HCT116 (cell line): ENCODE data around the gene LMLN.
"Not testable (repeated sequence)": the region's sequence is repeated elsewhere in the genome, so short reads cannot be mapped to it uniquely, and the experiment has no call there.

Experiments
- EZH2 ChIP-seq: fragments of 200-600 bp; sonication (generic); IDR thresholded peaks from 2 replicates; pipeline ENCODE4 v1.6.1; 2017; ENCODE audit warnings: antibody characterized with exemption, mixed run types
- EZH2phosphoT487 ChIP-seq: fragments of 200-600 bp; IDR thresholded peaks from 2 replicates; pipeline ENCODE4 v1.6.1; 2018; ENCODE audit warnings: antibody characterized with exemption, borderline replicate concordance
- POLR2A ChIP-seq: IDR thresholded peaks from 2 replicates; pipeline ENCODE4 v1.7.0; 2011; ENCODE audit warnings: borderline replicate concordance; ENCODE audit not compliant: insufficient read depth, insufficient read length; ENCODE audit errors: extremely low read depth
- POLR2AphosphoS5 ChIP-seq: IDR thresholded peaks from 2 replicates; pipeline ENCODE4 v1.6.1; 2011; ENCODE audit warnings: mild to moderate bottlenecking, low read depth, low read length, moderate library complexity
- TF ChIP-seq, protein P1 (sequence below), 3 experiments: fragments of 200-600 bp in 1 of 3; sonication (generic) in 1 of 3; IDR thresholded peaks in 2 of 3; conservative IDR thresholded peaks in 1 of 3; 2 replicates each; pipeline ENCODE4 v1.5.1; 2012 to 2017; ENCODE audit warnings: low read depth in 2 of 3, low read length in 2 of 3, antibody characterized with exemption in 1 of 3, borderline replicate concordance in 1 of 3, control low read depth in 1 of 3, mild to moderate bottlenecking in 1 of 3, mixed read lengths in 1 of 3, mixed run types in 1 of 3, moderate library complexity in 1 of 3; ENCODE audit not compliant: insufficient read depth in 1 of 3
- TF ChIP-seq, protein P2 (sequence below): IDR thresholded peaks from 2 replicates; pipeline ENCODE4 v1.6.1; 2012

DNA sequence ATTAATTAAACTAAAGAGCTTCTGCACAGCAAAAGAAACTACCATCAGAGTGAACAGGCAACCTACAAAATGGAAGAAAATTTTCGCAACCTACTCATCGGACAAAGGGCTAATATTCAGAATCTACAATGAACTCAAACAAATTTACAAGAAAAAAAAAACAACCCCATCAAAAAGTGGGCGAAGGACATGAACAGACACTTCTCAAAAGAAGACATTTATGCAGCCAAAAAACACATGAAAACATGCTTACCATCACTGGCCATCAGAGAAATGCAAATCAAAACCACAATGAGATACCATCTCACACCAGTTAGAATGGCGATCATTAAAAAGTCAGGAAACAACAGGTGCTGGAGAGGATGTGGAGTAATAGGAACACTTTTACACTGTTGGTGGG, 122.2 kb downstream of the LMLN start:
- TF ChIP-seq POLR2AphosphoS5, EZH2, POLR2A, EZH2phosphoT487: not testable (repeated sequence)
- TF ChIP-seq, protein P1, sequence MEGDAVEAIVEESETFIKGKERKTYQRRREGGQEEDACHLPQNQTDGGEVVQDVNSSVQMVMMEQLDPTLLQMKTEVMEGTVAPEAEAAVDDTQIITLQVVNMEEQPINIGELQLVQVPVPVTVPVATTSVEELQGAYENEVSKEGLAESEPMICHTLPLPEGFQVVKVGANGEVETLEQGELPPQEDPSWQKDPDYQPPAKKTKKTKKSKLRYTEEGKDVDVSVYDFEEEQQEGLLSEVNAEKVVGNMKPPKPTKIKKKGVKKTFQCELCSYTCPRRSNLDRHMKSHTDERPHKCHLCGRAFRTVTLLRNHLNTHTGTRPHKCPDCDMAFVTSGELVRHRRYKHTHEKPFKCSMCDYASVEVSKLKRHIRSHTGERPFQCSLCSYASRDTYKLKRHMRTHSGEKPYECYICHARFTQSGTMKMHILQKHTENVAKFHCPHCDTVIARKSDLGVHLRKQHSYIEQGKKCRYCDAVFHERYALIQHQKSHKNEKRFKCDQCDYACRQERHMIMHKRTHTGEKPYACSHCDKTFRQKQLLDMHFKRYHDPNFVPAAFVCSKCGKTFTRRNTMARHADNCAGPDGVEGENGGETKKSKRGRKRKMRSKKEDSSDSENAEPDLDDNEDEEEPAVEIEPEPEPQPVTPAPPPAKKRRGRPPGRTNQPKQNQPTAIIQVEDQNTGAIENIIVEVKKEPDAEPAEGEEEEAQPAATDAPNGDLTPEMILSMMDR (IDR thresholded peaks at IDR 0.05 in 2 of 3, conservative IDR thresholded peaks at IDR 0.05 in 1 of 3; ENCODE audit: borderline replicate concordance in 1 of 3, insufficient read depth in 1 of 3, low read depth in 2 of 3, low read length in 2 of 3) = not testable (repeated sequence)
- TF ChIP-seq, protein P2, sequence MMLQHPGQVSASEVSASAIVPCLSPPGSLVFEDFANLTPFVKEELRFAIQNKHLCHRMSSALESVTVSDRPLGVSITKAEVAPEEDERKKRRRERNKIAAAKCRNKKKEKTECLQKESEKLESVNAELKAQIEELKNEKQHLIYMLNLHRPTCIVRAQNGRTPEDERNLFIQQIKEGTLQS = not testable (repeated sequence)
